H1 (cell line): Measurements from ENCODE around the gene SPINDOC. TPM values are rescaled to one million over a fixed set of nuclear protein-coding genes. Genes with fewer than 3 reads are reported as not detected.

Experiments used
- ASH2L ChIP-seq: fragments of 200-600, 300-600 bp; sonication (generic); IDR thresholded peaks from one replicate; pipeline ENCODE4 v1.7.1; 2017; ENCODE audit warnings: low read length
- CHD7 ChIP-seq: fragments of 300-600 bp; sonication (generic); IDR thresholded peaks from 2 replicates; pipeline ENCODE4 v1.7.1; 2012; ENCODE audit warnings: low read length, moderate library complexity, mild to moderate bottlenecking, inconsistent platforms; ENCODE audit not compliant: insufficient replicate concordance
- PHF8 ChIP-seq: fragments of 200-600 bp; sonication (generic); conservative IDR thresholded peaks from 2 replicates; pipeline ENCODE4 v1.7.1; 2012; ENCODE audit warnings: low read depth, mild to moderate bottlenecking, inconsistent platforms, low read length, moderate library complexity
- SP1 ChIP-seq: IDR thresholded peaks from 2 replicates; pipeline ENCODE4 v1.6.1; 2011; ENCODE audit warnings: low read depth, low read length
- polyA plus RNA-seq, 7 experiments: library from polyadenylated mRNA; depleted of rRNA in 3 of 7; stranded (reverse) in 5 of 7; unstranded in 2 of 7; fragments of >200 nt in 5 of 7; fragments of 200-250 nt in 2 of 7; gene quantifications; 1 replicate in 5 of 7; 2 replicates in 1 of 7; 4 replicates in 1 of 7; pipeline versions ENCODE4 v1.2.1 to v1.2.3, GENCODE V29; 2011 to 2013; ENCODE audit warnings: missing spikeins in 2 of 7, mixed read lengths in 2 of 7
- total RNA-seq: library from RNA; stranded (reverse); fragmentation: NEBNext Ultra II Directional; extraction: Animal tissue kit (Norgen Biotek cat#: 25700); gene quantifications from 2 replicates; pipeline ENCODE4 v1.2.1, GENCODE V29; 2021

The SPINDOC gene
- total and polyA plus RNA-seq, 2 of the 8 experiments (the other 6 are each of a cell fraction or from before 2014, with no cell fraction given) = 78.7 to 99.7 TPM

GRCh38 chr11:63839508-63840355, 26.5 kb downstream of the SPINDOC start (continued):
- TF ChIP-seq CHD7 (no peak), PHF8 (peak; percentile 8; the same call in 1 of the 2 replicates), SP1 (no peak), ASH2L (peak; percentile 3)
